SK-N-SH (cell line): ENCODE results near the gene PARD6A.

Source experiments
- ELF1 ChIP-seq: IDR thresholded peaks from 2 replicates; pipeline ENCODE4 v1.4.0; 2012
- EZH2phosphoT487 ChIP-seq: fragments of 200-600 bp; sonication (generic); IDR thresholded peaks from 2 replicates; pipeline ENCODE4 v1.6.1; 2017; ENCODE audit warnings: low read depth, mixed run types, mild to moderate bottlenecking, antibody characterized with exemption, moderate library complexity, borderline replicate concordance
- GABPA ChIP-seq: IDR thresholded peaks from 2 replicates; pipeline ENCODE4 v1.4.0; 2012; ENCODE audit warnings: low read depth, mild to moderate bottlenecking
- JUND ChIP-seq: IDR thresholded peaks from 2 replicates; pipeline ENCODE4 v1.4.0; 2012
- MEF2A ChIP-seq: IDR thresholded peaks from 2 replicates; pipeline ENCODE4 v1.4.0; 2012; ENCODE audit warnings: low read depth, borderline replicate concordance
- RFX5 ChIP-seq: IDR thresholded peaks from 2 replicates; pipeline ENCODE4 v1.6.1; 2012; ENCODE audit warnings: mild to moderate bottlenecking, improper control_type of control experiment, low read length
- TAF1 ChIP-seq: IDR thresholded peaks from 2 replicates; pipeline ENCODE4 v1.6.1; 2012; ENCODE audit warnings: low read depth, mild to moderate bottlenecking, low read length, moderate library complexity, borderline replicate concordance
- TEAD4 ChIP-seq: IDR thresholded peaks from 2 replicates; pipeline ENCODE4 v1.4.0; 2012; ENCODE audit warnings: mild to moderate bottlenecking, borderline replicate concordance; ENCODE audit not compliant: insufficient read depth
- TF ChIP-seq, protein P1 (sequence below): IDR thresholded peaks from 2 replicates; pipeline ENCODE4 v1.4.0; 2012; ENCODE audit warnings: low read depth, borderline replicate concordance
- TF ChIP-seq, protein P2 (sequence below): fragments of 200-600 bp; sonication (generic); IDR thresholded peaks from 2 replicates; pipeline ENCODE4 v1.6.1; 2017; ENCODE audit warnings: antibody characterized with exemption, mild to moderate bottlenecking, moderate library complexity

DNA sequence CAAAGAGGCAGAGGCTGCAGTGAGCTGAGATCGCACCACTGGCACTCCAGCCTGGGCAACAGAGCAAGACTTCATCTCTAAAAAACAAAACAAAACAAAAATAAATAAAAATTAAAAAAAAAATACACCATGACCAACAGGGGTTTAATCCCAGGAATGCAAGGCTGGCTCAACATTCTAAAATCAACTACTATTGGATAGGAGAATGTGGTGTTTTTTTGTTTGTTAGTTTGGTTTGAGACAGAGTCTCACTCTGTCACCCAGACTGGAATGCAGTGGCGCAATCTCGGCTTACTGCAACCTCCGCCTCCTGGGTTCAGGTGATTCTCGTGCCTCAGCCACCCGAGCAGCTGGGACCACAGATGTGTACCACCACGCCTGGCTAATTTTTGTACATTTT lies 38.5 kb downstream of the PARD6A start:
- TF ChIP-seq MEF2A (no peak), EZH2phosphoT487 (no peak), TEAD4 (no peak), TAF1 (no peak), JUND (no peak), GABPA (no peak), ELF1 (no peak), RFX5 (no peak)
- TF ChIP-seq, protein P1, sequence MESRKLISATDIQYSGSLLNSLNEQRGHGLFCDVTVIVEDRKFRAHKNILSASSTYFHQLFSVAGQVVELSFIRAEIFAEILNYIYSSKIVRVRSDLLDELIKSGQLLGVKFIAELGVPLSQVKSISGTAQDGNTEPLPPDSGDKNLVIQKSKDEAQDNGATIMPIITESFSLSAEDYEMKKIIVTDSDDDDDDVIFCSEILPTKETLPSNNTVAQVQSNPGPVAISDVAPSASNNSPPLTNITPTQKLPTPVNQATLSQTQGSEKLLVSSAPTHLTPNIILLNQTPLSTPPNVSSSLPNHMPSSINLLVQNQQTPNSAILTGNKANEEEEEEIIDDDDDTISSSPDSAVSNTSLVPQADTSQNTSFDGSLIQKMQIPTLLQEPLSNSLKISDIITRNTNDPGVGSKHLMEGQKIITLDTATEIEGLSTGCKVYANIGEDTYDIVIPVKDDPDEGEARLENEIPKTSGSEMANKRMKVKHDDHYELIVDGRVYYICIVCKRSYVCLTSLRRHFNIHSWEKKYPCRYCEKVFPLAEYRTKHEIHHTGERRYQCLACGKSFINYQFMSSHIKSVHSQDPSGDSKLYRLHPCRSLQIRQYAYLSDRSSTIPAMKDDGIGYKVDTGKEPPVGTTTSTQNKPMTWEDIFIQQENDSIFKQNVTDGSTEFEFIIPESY: no peak
- TF ChIP-seq, protein P2, sequence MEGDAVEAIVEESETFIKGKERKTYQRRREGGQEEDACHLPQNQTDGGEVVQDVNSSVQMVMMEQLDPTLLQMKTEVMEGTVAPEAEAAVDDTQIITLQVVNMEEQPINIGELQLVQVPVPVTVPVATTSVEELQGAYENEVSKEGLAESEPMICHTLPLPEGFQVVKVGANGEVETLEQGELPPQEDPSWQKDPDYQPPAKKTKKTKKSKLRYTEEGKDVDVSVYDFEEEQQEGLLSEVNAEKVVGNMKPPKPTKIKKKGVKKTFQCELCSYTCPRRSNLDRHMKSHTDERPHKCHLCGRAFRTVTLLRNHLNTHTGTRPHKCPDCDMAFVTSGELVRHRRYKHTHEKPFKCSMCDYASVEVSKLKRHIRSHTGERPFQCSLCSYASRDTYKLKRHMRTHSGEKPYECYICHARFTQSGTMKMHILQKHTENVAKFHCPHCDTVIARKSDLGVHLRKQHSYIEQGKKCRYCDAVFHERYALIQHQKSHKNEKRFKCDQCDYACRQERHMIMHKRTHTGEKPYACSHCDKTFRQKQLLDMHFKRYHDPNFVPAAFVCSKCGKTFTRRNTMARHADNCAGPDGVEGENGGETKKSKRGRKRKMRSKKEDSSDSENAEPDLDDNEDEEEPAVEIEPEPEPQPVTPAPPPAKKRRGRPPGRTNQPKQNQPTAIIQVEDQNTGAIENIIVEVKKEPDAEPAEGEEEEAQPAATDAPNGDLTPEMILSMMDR: no peak
